B cell (primary cell): Measurements from ENCODE around the gene VTI1A. TPM values are rescaled to one million over a fixed set of nuclear protein-coding genes. Genes with fewer than 3 reads are reported as not detected.

Experiments
- ATAC-seq: fragments of 200-7000 bp; cut with Tn5 transposase; one replicate; pipeline ENCODE4 v1.10.0; 2021; ENCODE audit warnings: low read depth, mild to moderate bottlenecking, moderate number of reproducible peaks, moderate library complexity
- CTCF ChIA-PET: fragments of 350-600 bp; sonication (Branson Sonifier 250); formaldehyde crosslinking; loops from one replicate; lab custom pipeline; 2021; ENCODE audit warnings: antibody characterized with exemption, inconsistent platforms; lab: Charles Lee
- POLR2A ChIA-PET: fragments of 350-600 bp; sonication (Branson Sonifier 250); formaldehyde crosslinking; loops from one replicate; lab custom pipeline; 2021; ENCODE audit warnings: antibody characterized with exemption; lab: Charles Lee
- DNase-seq: peaks from one replicate; pipeline ENCODE4 v3.0.0; 2013
- H2AFZ ChIP-seq: 2 replicates; pipeline ENCODE4 v1.6.1; 2012; ENCODE audit warnings: mild to moderate bottlenecking, low read depth, low read length; ENCODE audit not compliant: insufficient read depth, poor library complexity, severe bottlenecking
- H3K27ac ChIP-seq, 2 donors: 1 replicate in 1 of 2; 2 replicates in 1 of 2; pipeline ENCODE4 v1.5.1; 2012 to 2013; ENCODE audit warnings: low read length in 2 of 2, mild to moderate bottlenecking in 2 of 2, moderate library complexity in 1 of 2
- H3K27me3 ChIP-seq, 4 experiments: fragments of 200-600 bp in 1 of 4; sonication (generic) in 1 of 4; replicated peaks in 1 of 4; 1 replicate in 2 of 4; 2 replicates in 2 of 4; pipeline versions ENCODE4 v1.6.1 to v1.7.0; 2013 to 2016; ENCODE audit warnings: low read length in 3 of 4, mild to moderate bottlenecking in 2 of 4, mixed read lengths in 1 of 4, moderate library complexity in 1 of 4; ENCODE audit not compliant: insufficient read depth in 4 of 4, control insufficient read depth in 3 of 4; ENCODE audit errors: control extremely low read depth in 1 of 4
- H3K36me3 ChIP-seq, 2 experiments: replicated peaks in 1 of 2; 1 replicate in 1 of 2; 2 replicates in 1 of 2; pipeline versions ENCODE4 v1.6.1 to v1.7.1; 2013; ENCODE audit warnings: low read length in 1 of 2; ENCODE audit not compliant: insufficient read depth in 2 of 2, control insufficient read depth in 1 of 2; ENCODE audit errors: control extremely low read depth in 1 of 2, extremely low read depth in 1 of 2
- H3K4me1 ChIP-seq, 2 donors: fragments of 200-600 bp in 1 of 2; sonication (generic) in 1 of 2; 1 replicate in 1 of 2; 2 replicates in 1 of 2; pipeline versions ENCODE4 v1.5.1 to v1.6.1; 2013 to 2017; ENCODE audit warnings: low read length in 2 of 2; ENCODE audit not compliant: control insufficient read depth in 2 of 2, insufficient read depth in 2 of 2
- H3K4me2 ChIP-seq: replicated peaks from 2 replicates; pipeline ENCODE3; 2012; ENCODE audit warnings: mild to moderate bottlenecking, low read depth, low read length; ENCODE audit not compliant: poor library complexity, severe bottlenecking
- H3K4me3 ChIP-seq, 5 experiments: fragments of 200-600 bp in 1 of 5; sonication (generic) in 1 of 5; 1 replicate in 3 of 5; 2 replicates in 2 of 5; pipeline versions ENCODE4 v1.5.1 to v1.7.0; 2011 to 2016; ENCODE audit warnings: low read length in 4 of 5, mild to moderate bottlenecking in 4 of 5, low read depth in 2 of 5, control low read depth in 1 of 5, moderate library complexity in 1 of 5; ENCODE audit not compliant: insufficient read depth in 1 of 5; ENCODE audit errors: control extremely low read depth in 1 of 5, extremely low read depth in 1 of 5
- H3K79me2 ChIP-seq: fragments of 200-600 bp; sonication (generic); one replicate; pipeline ENCODE4 v1.6.0; 2016; ENCODE audit warnings: low read length; ENCODE audit not compliant: control insufficient read depth, insufficient read depth
- H3K9ac ChIP-seq: fragments of 200-600 bp; sonication (generic); 2 replicates; pipeline ENCODE4 v1.6.1; 2017; ENCODE audit warnings: mild to moderate bottlenecking, low read length, moderate library complexity
- H3K9me3 ChIP-seq, 3 donors: one replicate each; pipeline versions ENCODE4 v1.6.1 to v1.7.1; 2013; ENCODE audit warnings: low read length in 2 of 3; ENCODE audit not compliant: control insufficient read depth in 2 of 3, insufficient read depth in 1 of 3; ENCODE audit errors: control extremely low read depth in 1 of 3
- H4K20me1 ChIP-seq: 2 replicates; pipeline ENCODE4 v1.6.0; 2012; ENCODE audit warnings: mild to moderate bottlenecking, low read length; ENCODE audit not compliant: insufficient read depth, control insufficient read depth, poor library complexity, severe bottlenecking
- H3K27ac Mint-ChIP-seq: one replicate; pipeline ENCODE4 v1.8.0; 2021; ENCODE audit warnings: mixed read lengths
- H3K27me3 Mint-ChIP-seq: one replicate; pipeline ENCODE4 v1.8.0; 2021; ENCODE audit warnings: mixed read lengths
- H3K4me1 Mint-ChIP-seq: one replicate; pipeline ENCODE4 v1.8.0; 2021; ENCODE audit warnings: mixed read lengths
- H3K4me3 Mint-ChIP-seq: one replicate; pipeline ENCODE4 v1.8.0; 2021; ENCODE audit warnings: mixed read lengths
- H3K9me3 Mint-ChIP-seq: one replicate; pipeline ENCODE4 v1.8.0; 2022; ENCODE audit warnings: mixed read lengths; ENCODE audit not compliant: insufficient read depth
- EZH2 ChIP-seq: IDR thresholded peaks from 2 replicates; pipeline ENCODE4 v1.6.1; 2012; ENCODE audit warnings: borderline replicate concordance, low read depth, mild to moderate bottlenecking, moderate library complexity, low read length; ENCODE audit not compliant: insufficient read depth, poor library complexity, severe bottlenecking
- WGBS: methylation state at CpG from one replicate; pipeline ENCODE4 v1.1.5; 2013; ENCODE audit warnings: missing lambda C conversion rate; ENCODE audit not compliant: insufficient coverage; 5-methylcytosine and 5-hydroxymethylcytosine counted together
- intact Hi-C: fragments of 100-400 bp; cut with micrococcal nuclease; formaldehyde crosslinking; loops from one replicate; pipeline ENCODE4 v1.10.0; 2022
- polyA plus RNA-seq: library from polyadenylated mRNA; depleted of rRNA; stranded (reverse); fragments of >200 nt; gene quantifications from 2 replicates; pipeline ENCODE4 v1.2.3, GENCODE V29; 2012
- total RNA-seq, 2 donors: library from RNA; stranded (reverse); fragments of 120-200 nt in 1 of 2; gene quantifications; 1 replicate in 1 of 2; 2 replicates in 1 of 2; pipeline versions ENCODE4 v1.2.3 to v1.2.4, GENCODE V29; 2013 to 2022
- TF ChIP-seq, protein P1 (sequence below): fragments of 200-600 bp; IDR thresholded peaks from one replicate; pipeline ENCODE4 v1.8.0; 2022; ENCODE audit warnings: antibody characterized with exemption, mild to moderate bottlenecking

VTI1A gene
- total and polyA plus RNA-seq, 2 donors (not counting 1 experiment from before 2014, with no cell fraction given) = 20.0 to 84.1 TPM

DNA sequence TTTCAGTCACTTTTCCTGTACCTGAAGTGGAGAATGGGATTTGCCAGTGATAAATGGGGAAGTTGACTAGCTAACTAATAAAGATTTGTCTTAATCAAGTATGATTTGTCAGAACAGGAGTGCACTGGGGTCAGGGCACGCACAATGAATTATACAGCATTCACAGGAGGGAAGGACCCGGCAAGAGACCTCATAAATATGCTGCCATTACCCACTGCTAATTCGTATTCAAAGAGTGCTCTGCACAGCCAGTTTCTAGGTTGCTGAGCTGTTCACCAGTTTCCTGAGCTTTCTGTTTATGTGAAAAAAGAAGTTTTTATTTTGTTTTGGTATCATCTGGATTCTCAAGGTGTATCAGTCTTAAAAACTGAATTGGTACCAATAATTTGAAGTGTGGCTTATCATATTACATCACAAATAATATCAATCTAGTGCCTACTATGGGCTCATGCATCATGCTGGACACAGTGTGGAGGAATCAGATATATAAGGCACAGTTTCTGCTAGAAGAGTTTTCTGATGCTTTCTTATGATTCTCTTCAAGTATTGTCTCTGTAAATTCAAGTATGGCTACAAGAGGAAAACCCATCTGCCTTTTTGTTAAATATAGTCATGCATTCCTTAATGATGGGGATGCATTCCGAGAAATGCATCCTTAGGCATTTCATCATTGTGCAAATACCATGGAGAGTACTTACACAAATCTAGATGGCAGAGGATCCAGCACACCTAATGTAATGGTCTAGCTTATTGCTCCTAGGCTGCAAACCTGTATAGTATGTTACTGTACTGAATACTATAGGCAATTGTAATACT lies 202.2 kb downstream of the VTI1A start:
- Histone ChIP-seq H3K4me2 (no peak overlapping the region), H3K4me3 (no peak overlapping the region), H3K4me1 (no peaks in the 10 kb centered on the region), H3K9ac (no peak overlapping the region), H4K20me1 (no peaks in the 10 kb centered on the region), H3K27ac (no peak overlapping the region), H3K36me3 (no peaks in the 10 kb centered on the region), H2AFZ (no peak overlapping the region), H3K27me3 (no peaks in the 10 kb centered on the region), H3K9me3 (no peaks in the 10 kb centered on the region), H3K79me2 (no peaks in the 10 kb centered on the region)
- no peaks in the 10 kb centered on the region for H3K27me3 Mint-ChIP-seq
- ATAC-seq (no peak), DNase-seq (no peak)
- TF ChIP-seq EZH2 = no peak
- TF ChIP-seq, protein P1, sequence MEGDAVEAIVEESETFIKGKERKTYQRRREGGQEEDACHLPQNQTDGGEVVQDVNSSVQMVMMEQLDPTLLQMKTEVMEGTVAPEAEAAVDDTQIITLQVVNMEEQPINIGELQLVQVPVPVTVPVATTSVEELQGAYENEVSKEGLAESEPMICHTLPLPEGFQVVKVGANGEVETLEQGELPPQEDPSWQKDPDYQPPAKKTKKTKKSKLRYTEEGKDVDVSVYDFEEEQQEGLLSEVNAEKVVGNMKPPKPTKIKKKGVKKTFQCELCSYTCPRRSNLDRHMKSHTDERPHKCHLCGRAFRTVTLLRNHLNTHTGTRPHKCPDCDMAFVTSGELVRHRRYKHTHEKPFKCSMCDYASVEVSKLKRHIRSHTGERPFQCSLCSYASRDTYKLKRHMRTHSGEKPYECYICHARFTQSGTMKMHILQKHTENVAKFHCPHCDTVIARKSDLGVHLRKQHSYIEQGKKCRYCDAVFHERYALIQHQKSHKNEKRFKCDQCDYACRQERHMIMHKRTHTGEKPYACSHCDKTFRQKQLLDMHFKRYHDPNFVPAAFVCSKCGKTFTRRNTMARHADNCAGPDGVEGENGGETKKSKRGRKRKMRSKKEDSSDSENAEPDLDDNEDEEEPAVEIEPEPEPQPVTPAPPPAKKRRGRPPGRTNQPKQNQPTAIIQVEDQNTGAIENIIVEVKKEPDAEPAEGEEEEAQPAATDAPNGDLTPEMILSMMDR = no peak
- H3K27ac Mint-ChIP-seq = no peak overlapping the region
- CTCF ChIA-PET = no interaction called here
- intact Hi-C loops = no loop called here
- H3K4me1 Mint-ChIP-seq = no peaks in the 10 kb centered on the region
- POLR2A ChIA-PET = no interaction called here
- 65% methylated on average over 3 of the region's 4 CpGs for WGBS
- no peaks in the 10 kb centered on the region for H3K9me3 Mint-ChIP-seq
- no peak overlapping the region for H3K4me3 Mint-ChIP-seq

DNA sequence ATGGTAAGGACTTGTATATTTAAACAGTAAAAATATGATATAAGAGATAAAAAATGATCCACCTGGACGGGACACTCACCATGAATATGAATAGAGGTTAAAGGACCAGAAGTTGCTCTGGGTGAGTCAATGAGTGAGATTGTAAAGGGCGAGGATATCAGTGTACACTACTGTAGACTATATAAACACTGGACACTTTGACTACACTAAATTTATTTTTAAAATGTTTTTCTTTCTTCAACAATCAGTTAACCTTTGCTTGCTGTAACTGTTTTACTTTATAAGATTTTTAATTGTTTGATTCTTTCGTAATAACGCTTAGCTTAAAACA lies 202.8 kb downstream of the VTI1A start:
- Histone ChIP-seq H3K4me2 (no peak overlapping the region), H3K9me3 (no peaks in the 10 kb centered on the region), H3K4me3 (no peak overlapping the region), H4K20me1 (no peaks in the 10 kb centered on the region), H3K4me1 (no peaks in the 10 kb centered on the region), H2AFZ (no peak overlapping the region), H3K36me3 (no peaks in the 10 kb centered on the region), H3K9ac (no peak overlapping the region), H3K27me3 (no peaks in the 10 kb centered on the region), H3K27ac (no peak overlapping the region), H3K79me2 (no peaks in the 10 kb centered on the region)
- no peak overlapping the region for H3K4me3 Mint-ChIP-seq
- H3K27ac Mint-ChIP-seq = no peak overlapping the region
- no peaks in the 10 kb centered on the region for H3K4me1 Mint-ChIP-seq
- no peak for ATAC-seq
- H3K9me3 Mint-ChIP-seq = no peaks in the 10 kb centered on the region
- POLR2A ChIA-PET = no interaction called here
- intact Hi-C loops = no loop called here
- no CpG with 5 or more reads among the region's 4 CpGs for whole genome bisulfite sequencing
- CTCF ChIA-PET = no interaction called here
- no peaks in the 10 kb centered on the region for H3K27me3 Mint-ChIP-seq
- no peak for TF ChIP-seq EZH2
- TF ChIP-seq, protein P1 = no peak
- no peak for DNase-seq
